HG02973 (cell line): ENCODE measurements around the gene DAAM2.

Experiments used
- ATAC-seq: cut with Tn5 transposase; IDR thresholded peaks from one replicate; pipeline ENCODE4 v1.9.1; 2021; ENCODE audit warnings: moderate library complexity; ENCODE audit not compliant: unreplicated experiment

Gene DAAM2

DNA sequence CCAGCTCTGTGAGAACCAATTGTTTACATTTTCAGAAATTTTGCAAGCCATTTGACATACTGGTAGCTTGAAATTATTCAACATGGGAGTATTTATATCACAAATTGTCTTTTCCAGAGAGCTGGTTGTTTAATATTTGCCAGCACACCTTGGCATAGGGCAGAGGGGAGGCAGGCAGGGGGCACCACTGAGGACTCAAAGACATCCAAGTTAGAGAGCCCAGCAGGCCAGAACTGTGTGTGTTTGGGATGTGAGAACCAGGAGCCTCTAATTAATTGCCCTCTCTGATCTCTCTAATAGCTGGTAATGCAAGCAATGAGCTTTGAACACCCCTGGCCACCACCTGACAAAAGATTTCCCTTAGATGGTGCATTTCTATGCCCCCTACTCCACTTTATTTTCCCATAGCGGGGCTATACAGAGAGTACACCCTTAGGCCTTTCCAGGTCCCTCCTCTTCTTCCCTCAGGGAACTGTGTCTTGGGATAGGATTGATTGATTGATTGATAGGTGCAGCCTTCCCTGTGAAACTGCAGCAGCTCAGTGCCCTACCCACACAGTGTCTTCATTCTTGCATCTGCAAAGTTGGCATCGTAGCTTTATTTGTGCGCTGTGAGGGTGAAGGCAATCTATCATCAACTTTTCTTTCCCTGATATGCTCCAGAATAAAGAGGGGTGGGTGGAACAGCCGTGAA is 112.9 kb downstream of the DAAM2 start:
- no peak for ATAC-seq

DNA sequence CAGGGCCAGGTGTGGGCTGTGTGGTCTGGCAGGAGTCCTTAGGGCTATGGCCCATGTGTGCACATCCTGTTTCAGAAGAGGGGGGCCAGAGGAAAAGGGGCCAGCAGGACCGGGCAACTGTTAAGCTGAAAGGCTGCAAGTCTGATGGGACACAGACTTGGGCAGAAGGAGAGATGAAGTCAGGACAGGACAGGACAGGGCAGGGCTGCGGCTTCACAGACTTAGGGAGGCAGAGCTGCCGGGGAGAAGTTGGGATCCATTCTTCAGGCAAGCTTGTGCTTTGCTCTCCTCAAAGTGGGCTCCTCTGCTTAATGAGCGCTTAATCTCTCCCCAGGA is 113.4 kb downstream of the DAAM2 start:
- no peak for ATAC-seq

DNA sequence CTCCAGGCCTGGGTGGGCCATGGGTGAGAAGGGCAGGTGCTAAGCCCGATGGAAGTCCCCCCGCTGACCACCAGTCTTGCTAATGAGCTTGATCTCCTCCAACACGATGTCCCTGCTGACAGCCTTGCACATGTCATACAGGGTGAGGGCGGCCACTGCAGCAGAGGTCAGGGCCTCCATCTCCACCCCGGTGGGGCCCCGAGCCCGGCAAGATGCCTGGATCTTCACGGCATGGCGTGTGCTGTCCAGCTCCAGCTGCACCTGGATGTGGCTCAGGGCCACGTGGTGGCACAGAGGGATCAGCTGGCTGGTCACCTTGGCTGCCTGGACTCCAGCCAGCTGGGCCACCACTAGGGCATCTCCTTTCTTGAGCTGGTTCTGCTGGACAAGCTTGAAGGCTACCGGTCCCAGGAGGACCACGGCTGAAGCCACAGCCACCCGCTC is 114.2 kb downstream of the DAAM2 start:
- no peak for ATAC-seq

DNA sequence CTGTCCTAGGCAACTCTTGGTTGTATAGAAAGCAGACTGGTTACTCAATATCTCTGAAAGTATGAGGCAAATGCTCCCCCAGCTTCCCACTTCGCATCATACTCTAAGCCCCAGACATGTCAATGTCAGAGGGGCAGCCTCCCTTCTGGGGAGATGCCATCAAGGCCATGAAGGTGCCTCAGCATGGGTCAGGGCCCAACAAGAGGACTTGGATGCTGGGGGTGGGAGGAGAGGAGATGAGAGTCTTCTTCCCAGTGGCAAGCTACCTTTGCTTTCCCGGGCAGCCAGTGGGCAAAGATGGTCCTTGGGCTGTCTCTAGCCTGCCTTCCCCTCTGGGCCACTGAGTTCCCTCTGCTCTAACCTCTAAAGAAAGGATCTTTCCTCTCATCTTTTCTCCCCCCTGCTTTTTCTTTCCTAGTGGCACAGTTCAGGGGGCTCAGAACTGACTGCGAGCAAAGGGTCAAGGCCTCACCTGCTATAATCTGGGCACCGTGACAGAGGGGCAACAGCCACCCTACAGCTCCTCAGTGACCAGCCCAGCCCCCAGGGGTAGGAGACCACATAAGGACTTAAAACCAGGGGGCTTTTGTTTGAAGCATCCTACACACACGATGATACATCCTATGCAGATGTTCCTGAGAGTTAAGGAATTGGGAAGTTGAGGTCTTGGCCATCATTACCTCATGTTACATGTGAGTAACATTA is 115.8 kb downstream of the DAAM2 start:
- ATAC-seq = no peak

DNA sequence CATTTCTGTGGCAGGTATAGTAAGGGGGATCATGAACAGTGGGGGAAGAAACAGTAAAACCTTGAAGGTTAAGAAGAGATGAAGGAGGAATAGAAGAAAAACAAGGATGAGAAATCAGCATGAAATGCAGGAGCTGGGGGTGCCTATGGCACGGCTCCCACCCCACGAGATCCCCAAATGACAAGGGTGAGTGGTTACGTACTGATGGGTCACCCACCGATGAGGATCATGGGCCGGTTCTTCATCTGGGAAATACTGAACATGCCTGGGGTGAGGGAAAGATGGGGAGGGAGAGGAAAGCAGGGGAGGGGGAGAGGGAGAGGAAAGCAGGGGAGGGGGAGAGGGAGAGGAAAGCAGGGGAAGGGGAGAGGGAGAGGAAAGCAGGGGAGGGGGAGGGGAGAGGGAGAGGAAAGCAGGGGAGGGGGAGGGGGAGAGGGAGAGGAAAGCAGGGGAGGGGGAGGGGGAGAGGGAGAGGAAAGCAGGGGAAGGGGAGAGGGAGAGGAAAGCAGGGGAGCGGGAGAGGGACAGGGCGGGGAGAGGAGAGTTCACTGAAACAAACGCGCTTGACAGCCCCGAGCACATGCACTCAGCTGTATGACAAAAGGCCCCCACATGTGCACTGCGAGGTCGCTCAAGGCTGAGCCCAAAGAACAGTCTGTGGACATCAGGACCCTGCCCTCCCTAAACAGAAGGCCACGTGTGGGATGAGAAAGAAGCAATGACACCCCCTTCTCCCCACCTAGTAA is 116.8 kb downstream of the DAAM2 start:
- ATAC-seq = no peak

DNA sequence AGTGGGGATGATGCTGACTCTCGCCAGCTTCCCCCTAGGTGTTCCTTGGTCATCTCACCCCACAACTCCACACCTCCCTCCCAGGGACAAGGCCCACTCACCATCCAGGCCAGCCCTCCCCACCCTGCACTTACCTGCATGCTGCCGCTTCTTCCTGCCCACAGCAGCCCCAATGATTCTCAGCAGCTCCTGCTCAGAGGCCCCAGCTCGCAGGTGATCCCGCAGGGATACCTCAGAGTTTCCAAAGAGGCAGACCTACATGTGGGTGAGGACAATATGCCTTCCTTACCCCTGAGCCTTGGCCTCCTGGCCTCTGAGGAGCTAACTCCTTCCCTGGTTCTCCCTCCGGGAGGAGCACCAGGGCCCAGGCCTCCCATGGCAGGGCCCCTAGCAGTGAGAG is 117.5 kb downstream of the DAAM2 start:
- no peak for ATAC-seq

DNA sequence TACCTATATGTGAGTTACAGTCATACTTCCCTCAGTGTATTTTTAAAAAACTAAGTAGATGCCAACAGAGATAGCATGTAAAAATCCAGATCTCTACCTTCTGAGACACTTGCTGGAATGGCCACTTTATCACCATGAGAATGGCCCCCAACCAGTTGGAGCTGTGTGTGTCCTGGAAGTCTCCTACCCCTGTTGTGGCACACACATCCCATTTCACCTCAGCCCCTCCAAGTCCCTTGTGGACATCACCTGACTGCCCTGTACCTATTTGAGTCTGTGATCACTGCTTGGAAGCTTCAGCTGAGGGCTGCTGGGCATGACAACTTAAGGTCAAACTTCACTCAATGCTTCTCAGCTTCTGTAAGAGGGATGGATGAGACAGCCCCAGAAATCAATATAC is 118.0 kb downstream of the DAAM2 start:
- no peak for ATAC-seq

DNA sequence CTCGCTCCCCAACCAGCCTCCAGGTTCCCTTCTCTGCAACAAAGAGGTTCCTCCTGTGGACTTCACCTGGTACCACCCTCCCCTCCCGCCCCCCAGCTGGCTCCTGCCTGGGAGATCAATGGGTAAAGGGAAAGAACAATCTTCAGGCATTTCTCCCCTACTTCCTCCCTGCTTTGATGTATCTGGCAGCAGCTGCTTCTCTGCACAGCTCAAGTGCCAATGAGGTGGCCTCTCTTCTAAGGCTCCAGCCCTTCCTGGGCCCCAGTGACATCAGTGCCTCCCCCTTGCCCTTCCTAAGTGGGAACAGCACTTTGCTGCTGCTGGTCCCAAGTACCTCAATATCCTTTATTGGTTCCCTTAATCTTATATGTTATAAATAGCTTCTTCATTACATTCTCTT is 118.6 kb downstream of the DAAM2 start:
- no peak for ATAC-seq

DNA sequence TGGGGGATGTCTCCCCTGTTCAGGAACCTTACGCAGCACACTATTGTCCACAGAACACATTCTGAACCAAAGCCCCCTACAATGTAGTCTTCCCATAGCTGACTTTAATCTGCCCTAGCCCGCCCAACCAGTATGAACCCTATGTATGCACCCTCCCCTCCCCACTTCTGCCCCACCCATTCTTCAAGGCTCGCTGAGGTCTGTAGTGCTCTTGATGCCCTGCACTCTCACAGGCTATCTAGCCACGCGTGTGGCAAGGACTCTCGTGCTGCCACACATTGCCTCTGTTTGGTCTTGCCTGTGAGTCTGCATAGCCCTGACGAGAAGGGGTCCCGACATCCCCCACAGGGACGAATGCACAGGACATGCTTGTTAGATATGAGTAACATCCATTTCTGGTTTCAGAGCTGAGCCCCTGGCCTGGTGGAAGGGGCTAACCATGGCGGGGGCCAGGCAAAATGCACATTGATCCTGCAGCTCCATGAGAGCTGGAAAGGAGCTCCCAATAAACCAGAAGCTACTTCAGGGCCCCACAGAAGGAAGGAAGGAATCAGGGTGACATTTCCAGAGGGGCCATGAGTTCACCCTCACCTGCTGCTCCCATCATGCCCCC is 119.4 kb downstream of the DAAM2 start:
- ATAC-seq = no peak

DNA sequence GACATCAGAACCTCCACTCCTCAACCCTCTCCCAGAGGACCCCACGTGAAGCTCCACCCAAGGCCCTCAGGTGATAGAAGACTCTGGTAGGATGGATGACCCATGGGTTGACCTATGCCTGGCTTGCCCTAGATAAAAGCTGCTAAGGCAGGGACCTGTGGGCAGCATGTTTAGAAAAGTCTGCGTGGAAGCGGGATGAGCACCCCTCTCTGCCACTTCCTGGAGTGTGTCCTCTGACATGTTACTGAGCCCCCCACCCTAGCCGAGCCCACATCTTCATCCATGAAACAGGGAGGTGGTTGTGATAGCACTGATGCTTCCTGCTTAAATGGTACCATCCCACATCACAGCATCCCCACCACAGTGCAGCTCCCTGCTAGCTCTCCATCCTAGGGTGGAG is 120.3 kb downstream of the DAAM2 start:
- no peak for ATAC-seq

DNA sequence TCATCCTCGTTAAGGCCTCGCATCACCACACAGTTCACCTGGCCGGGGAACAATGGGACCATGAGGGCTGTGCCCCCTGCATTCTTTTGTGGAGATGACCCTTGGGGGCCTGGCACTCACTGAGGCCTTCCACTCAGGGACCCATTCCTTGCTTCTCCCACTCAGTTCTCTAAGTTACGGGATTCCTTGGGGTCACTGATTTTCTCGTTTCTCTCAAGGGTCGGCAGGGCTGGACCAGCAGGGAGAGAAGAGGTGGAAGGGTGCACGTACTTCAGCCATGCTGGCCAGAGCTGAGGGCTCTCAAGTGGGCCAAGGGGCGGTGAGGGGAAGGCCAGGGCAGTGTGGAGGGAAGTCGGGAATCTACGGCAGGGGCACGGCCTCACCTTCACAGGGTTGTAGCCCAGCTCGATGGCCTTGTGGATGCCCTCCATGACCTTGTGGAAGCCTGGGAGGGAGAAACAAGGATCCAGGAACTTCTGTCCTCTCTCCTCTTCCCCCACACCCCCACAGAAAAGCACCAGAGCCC is 121.3 kb downstream of the DAAM2 start:
- no peak for ATAC-seq

DNA sequence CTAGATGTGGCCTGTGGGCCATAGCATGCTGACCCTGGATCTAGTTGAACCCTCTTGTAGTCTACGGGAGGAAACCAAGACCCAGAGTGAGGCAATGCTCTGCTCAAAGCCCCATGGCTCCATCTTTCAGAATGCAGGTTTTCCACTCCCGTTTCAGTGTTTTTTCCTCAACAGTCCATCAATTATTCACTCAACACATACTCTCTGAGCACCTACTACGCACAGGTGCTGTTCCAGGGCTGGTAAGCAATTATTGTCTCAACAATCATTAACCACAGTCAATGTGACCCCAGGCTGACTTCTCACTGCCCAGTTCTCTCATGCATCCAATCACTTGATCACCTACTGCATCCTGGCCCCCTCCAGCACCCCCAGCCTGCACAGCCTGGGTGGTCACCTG is 122.1 kb downstream of the DAAM2 start:
- no peak for ATAC-seq

DNA sequence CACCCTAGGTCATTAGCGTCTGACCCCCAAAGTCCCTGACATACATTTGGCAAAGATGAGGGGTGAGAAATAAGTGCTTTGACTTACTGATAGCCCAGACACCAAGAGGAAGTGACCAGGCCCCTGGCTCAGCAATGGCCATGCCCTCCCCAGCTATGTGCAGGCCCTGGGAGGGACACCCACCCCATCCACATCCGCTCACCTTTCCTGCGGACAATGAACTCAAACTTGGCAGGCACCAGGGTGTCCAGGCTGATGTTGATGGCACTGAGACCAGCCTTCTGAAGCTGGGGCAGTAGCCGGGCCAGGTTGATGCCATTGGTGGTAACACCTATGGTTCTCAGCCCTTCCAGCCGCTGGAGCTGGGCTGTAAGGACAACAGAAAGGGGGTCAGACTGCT is 123.7 kb downstream of the DAAM2 start:
- ATAC-seq = no peak

DNA sequence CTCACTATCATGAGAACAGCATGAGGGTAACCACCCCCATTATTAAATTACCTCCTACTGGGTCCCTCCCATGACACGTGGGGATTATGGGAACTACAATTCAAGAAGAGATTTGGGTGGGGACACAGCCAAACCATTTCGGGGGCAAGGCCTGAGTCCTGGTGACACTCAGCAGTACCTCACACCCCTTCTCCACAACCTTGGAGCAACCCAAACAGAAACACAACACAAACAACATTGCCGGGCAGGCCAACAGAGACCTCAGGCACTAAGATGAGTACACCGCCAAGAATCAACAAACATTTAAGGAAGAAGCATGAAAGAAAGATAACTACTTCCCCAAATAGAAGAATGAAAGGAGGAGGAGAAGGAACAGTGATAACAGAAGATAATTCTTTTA is 125.2 kb downstream of the DAAM2 start:
- no peak for ATAC-seq

DNA sequence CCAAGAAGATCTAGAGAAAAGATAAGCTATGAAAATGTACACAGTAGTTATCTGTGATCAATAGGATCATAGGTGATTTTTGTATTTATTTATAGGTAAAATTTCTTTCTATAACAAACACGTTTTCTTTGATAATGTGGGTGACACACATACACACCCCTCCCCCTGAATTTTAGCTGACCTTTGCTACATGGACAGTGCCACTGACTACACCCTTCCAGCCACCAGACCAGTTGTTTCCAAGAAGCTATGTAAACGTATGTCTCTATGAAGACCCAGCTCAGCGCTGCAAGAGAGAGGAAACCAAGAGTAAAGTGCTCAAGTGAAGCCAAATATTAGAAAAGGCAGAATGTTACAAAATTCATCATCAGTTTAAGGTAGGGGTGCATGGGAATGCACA is 125.8 kb downstream of the DAAM2 start:
- ATAC-seq = no peak

DNA sequence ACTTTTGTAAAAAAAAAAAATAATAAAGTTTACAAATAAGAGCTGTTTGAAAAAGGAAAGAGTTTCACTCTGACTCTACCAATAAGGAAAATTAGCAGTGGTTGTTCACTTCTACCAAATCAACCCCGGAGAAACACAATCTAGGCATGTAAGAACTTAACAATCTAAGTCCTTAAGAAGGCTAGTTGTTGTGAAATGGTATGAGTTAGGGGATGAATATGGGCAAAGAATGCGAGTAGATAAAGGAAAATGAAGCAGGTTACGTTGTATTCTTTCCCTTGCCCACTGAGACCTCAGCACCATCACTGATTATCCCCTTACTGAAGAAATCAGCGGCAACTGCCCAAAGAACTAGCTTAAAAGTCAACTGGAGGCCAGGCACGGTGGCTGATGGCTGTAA is 126.7 kb downstream of the DAAM2 start:
- no peak for ATAC-seq

DNA sequence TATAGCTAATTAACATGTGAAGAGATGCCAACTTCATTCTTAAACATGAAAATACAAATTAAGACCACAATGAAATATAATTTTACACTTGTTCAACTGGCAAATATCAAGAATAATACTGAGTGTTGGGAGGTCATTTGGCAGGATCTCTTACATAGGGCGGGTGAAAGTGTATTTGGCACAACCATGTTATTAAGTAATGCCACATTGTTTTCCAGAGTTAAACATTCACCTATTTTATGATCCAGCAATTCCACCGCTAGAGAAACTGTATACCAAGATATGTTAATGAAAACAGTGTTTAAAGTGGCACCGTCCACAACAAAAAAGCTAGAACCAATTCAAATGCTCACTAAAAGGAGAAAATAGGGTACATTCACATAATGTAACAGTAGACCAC is 128.0 kb downstream of the DAAM2 start:
- ATAC-seq = no peak

DNA sequence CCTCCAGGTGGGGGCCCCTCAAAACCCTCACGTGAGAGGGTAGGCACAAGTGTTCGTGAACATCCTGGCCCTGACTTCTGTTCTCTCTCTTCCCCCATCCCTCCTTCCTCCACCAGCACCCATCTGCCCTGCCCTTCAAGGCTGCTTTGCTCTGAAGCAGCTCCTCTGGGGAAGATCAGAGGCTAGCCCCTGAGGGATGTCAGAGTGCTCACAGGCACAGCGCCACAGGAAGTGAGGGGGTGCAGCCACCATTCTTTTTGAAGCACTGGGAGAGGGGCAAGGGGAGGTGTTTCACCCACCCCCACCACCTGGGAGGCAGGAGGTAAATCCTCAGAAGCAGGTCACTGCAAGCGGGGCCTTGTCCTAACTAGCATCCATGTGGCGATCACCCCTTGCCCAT is 130.6 kb downstream of the DAAM2 start:
- no peak for ATAC-seq

DNA sequence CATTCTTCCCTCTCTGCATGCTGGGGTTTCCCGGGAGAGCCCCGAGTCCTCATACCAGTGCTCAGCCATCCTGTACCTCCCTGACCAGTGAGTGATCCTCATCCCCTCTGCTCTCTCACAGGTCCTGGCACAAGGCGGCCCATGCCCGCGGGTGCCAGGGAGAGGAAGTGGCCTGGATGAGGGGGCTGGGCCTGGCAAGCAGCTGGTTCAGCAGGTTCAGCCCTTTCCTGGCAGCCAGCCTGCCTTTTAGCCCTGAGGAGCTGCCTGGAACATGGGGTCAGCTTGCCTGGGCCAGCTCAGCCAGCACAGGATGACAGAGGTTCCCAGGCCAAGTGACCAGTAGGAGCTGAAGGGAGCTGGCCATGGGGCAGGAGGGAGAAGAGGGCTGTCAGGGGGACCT is 131.2 kb downstream of the DAAM2 start:
- ATAC-seq = no peak

DNA sequence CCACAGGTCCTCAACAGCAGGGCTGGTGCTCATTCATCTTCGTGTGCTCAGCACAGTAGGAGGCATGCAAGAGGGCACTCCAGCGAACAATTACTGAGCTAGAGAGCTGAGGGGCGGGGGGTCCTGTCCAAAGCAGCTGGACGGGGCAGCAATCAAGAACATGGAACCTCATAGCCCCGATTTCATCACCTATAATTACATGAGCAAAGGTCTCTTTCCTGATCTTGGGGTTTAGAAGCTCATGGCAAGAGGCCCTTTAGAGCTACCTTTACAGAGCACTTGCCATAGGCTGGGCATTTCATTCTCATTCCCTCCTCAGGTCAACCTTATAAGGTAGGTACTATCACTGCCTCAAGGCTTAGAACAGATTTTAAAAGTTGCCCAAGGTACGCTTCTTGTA is 131.7 kb downstream of the DAAM2 start:
- no peak for ATAC-seq

DNA sequence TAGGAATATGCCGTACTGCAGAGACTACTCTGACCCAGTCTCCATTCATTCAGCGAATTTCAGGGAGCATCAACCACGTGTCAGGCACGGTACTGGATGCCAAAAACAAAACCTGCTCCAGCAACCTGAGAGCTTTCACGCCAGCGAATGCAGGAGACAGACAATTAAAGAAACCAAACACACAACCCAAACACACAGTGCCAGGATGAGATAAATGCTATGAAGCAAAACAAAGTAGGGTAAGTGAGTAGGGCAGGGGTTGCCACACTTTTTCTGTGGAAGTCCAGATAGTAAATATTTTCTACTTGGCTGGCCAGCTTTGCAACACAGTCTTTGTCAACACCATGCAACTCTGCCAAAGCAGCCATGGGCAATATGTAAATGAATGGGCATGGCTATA is 132.1 kb downstream of the DAAM2 start:
- no peak for ATAC-seq
